Globus pallidus (tissue), 1 donor: ENCODE measurements around the gene SFRP2.

Experiments used
- DNase-seq: peaks from one replicate; pipeline ENCODE4 v3.0.0-alpha.2; 2015; ENCODE audit warnings: low spot score

The SFRP2 gene

GRCh38 chr4:153771046-153771445, 17.8 kb downstream of the SFRP2 start:
- DNase-seq = no peak

DNA sequence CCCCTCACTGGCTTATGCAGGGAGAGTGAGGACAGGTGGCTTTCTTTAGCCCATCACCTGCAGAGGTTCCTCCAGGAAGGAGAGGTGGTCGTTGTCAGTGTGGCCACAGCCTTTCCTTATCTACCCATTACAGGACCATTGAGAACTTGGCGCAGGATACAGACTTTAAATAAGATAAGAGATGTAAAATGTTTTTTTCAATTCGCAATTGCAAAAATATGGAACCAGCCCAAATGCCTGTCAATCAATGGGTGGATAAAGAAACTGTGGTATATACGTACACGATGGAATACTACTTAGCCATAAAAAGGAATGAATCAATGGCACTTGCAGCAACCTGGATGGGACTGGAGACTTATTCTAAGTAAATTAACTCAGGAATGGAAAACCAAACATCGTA, 22.1 kb downstream of the SFRP2 start:
- DNase-seq = no peak

DNA sequence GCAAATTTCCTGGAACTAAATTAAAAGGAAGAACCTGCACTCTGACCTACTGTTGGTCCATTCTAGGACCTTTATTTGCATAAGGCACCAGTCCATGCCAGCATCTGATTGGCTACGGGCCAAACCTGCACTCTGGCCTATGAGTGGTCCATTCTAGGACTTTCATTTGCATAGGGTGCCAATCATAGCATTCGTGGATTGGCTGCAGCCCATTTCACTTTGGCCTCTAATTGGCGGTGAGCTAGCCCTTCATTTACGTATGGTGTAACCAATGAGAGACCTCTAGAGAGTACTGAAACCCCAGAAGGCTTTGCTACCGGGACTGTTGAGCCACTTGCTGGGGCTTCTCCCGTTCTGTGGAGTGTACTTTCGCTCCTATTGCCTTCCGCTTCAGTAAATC, 23.0 kb downstream of the SFRP2 start:
- no peak for DNase-seq

GRCh38 chr4:153764601-153765368, 24.1 kb downstream of the SFRP2 start:
- DNase-seq = no peak

- no peak for DNase-seq
These were observed 25.5 kb downstream of the SFRP2 start for GRCh38 chr4:153763404-153763803.

DNA sequence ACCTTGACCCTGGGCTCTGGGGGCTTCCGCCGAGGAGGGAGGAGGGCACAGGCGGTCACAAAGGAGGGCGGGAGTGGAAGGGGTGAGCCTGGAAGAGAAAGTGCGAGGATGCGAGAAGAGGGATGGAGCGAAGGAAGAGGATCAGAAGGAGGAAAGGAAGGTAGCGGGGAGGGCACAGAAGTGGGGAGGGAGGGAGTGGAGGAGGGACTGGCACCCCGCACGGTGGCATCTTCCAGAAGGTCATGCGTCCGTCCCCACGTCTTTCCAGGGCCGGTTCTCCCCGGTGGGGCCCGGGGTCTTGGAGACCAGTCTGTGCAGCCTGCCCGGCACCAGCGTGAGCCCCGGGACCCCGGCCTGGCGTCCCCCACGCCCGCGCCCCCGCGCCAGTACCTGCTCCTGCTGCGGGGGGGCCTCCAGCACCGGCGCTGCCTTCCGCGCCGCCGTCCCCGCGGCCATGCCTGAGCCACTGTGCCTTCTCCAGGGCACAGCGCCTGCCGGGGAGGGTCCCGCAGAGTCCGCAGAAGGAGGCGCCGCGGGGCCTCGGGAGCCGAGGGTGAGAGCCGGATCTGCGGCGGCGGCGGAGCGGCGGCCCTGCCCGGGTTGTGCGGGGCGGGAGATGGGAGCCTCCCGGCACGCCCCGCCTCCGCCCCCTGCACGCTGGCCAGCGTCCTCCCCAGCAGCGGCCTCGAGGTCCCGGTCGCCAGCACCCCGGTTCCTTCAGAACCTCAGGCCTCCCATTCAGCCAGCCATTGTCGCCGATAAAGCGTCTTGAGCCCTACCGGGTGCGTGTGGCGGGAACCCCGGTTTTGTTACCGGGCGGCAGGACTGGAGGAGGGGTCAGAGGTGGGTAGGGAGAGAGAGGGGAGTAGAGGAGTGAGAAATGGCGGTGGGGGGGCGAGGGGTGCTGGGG, 29.2 kb downstream of the SFRP2 start, which contains the start of gene RNF175:
Gene RNF175 (minus strand): TSS at position 618 of the 910 bp plus-strand sequence. CDS start 162 bp downstream, at position 456.
- no peak for DNase-seq

- no peak for DNase-seq
These were observed 30.0 kb downstream of the SFRP2 start for GRCh38 chr4:153758688-153759406.

- DNase-seq = no peak
These were observed 30.7 kb downstream of the SFRP2 start for GRCh38 chr4:153758136-153758535.

DNA sequence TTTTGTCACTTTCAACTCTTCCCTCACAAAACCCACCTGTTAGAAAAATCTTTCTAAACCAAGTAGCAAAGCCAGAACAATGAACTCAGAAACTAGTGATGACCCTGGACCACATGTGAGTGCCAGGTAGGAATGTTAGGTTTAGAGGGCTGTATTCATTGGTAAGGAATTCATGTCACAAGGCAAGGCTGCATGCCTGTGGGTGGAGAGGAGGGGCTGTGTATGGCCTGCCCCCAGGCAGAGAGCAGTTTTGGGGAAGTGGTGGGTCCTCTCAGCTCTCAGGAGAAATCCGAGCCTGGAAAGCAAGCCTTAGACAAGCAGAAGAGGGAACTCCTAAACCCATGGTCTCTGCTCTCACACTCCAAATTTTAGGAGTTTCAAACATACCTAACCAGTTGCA, 31.5 kb downstream of the SFRP2 start:
- no peak for DNase-seq

- DNase-seq = no peak
These were observed 33.7 kb downstream of the SFRP2 start for GRCh38 chr4:153755186-153755585.

GRCh38 chr4:153750197-153750817, 38.6 kb downstream of the SFRP2 start:
- DNase-seq = peak; percentile 77

DNA sequence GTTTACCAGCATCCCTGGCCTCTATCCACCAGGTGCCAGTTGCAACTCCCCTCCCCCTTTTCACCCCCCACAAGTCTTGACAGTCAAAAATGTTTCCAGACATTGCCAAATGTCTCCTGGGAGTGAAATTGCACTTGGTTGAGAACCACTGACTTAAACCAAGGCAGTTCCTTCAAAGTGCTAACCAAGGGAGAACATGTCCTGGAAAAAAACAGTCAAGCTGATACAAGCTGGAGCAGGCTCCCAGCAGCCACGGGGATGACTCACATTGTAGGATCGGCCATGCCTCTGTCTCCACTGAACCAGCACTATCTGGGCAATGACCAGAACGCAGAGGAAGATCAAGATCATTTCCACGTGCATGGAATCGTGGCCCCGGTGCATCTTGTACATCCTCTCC, 40.5 kb downstream of the SFRP2 start:
- DNase-seq = no peak

GRCh38 chr4:153747406-153747955, 41.4 kb downstream of the SFRP2 start:
- DNase-seq = no peak

- DNase-seq = no peak
These were observed 43.2 kb downstream of the SFRP2 start for GRCh38 chr4:153745651-153746050.

- DNase-seq = no peak
These were observed 47.3 kb downstream of the SFRP2 start for GRCh38 chr4:153741541-153741940.

DNA sequence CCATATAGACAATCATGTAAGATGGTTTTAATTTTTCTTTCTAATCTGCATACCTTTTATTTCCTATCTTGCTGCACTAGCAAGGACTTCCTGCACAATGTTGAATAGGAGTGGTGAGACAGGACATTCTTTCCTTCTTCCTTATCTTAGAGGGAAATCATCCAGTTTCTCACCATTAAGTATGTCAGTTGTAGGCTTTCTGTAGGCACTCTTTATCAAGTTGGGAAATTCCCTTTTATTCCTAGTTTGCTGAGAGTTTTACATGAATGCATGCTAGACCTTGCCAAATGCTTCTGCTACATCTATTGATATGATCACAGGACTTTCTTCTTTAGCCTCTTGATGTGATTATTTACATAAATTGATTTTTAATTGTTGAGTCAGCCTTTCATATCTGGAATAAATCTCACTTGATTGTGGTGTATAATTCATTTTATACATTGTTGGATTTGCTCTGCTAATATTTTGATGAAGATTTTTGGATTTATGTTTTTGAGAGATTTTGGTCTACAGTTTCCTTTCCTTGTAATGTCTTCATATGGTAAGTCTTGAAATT, 52.9 kb downstream of the SFRP2 start:
- no peak for DNase-seq

DNA sequence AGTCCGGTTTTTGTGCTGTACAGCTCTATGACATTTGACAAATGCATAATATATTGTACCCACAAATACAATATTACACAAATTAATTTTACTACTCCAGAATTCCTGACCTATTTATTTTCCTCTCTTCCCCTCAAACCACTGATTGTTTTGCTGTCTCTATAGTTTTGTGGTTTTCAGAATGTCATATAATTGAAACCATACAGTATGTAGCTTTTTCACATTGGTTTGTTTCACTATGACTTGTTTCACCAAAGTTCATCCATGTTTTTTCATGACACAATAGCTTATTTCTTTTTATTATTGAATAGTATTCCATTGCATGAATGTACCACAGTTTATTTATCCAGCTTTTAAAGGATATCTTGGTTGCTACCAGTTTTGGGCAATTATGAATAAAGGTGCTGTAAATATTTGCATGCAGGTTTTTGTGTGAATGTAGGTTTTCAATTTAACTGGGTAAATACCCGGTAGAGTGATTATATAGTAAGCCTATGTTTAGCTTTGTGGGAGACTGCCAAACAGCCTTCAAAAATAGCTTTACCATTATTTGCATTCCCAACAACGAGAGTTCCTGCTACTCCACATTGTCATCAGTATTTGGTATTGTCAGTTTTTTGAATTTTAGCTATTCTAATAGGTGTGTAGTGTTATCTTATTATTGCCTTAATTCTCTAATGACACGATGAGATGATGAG, 55.0 kb downstream of the SFRP2 start:
- DNase-seq = no peak

DNA sequence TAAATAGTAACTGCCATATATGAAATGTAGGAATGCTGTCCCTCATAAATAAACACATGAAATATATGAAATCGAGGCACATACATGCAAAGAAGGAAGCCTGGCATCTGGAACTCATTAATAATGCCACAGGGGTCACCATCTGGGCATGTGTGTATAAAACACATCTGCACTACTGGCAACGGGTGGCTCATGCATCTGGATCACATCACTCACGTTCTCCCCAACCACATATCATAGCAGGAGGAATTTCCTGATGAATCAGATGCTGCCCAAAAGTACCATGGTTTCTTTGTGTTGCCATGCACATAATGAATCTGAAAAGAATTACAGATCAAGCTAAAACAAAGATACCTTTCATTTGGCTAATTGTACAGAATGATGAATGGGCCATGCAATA, 57.6 kb downstream of the SFRP2 start:
- DNase-seq = no peak
